ENCODE data around the gene KRTAP10-7. TPM values are rescaled to one million over a fixed set of nuclear protein-coding genes. Genes with fewer than 3 reads are reported as not detected.
A peak's percentile ranks its signal among the peaks of the same experiment; 100 is the strongest.

The KRTAP10-7 gene
- total RNA-seq, 1 experiment from 2014 or later: not detected

DNA sequence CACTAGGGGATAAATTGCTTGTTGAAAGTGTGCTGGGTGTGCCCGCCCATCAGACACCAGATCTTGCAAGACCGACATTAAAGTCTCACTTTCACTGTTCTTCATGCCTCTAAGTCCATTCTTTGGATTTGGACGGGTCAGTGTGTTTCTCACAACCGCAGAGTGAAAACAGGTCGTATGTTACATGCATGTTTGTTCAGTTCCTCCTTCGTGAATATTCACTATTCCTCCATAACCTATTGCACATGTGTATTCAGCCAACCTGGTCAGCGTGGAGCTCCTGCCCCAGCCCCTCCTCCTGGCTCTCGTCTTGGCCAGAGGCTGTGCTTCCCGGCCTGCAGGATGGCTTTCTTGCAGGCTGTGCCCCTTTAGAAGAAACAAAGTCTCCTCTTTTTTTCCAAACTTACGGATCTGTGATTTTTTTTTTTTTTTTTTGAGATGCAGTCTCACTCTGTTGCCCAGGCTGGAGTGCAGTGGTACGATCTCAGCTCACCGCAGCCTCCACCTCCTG is 5.9 kb upstream of the KRTAP10-7 start:
- no peak overlapping the region for H2BK15ac ChIP-seq (ENCODE audit: low read depth, low read length)
- no peak overlapping the region for H2BK12ac ChIP-seq (ENCODE audit: insufficient read length, low read depth, low read length)
- no peak overlapping the region for H3K4me2 ChIP-seq (ENCODE audit: insufficient read depth, insufficient read length, low read length)
- Mint-ChIP-seq H3K4me1 (peaks cover 48 to 49% of the 10 kb centered on the region in 2 experiments), H3K36me3 (ENCODE audit: insufficient read depth in 1 of 3, low read depth in 3 of 3) (0 out of 7 replicates have a peak, but pooled peaks cover 0 to 4% (median 0%) of the 10 kb centered on the region in 3 experiments), H3K27ac (peak overlapping the region in 1 of 3 experiments; percentile 60; a peak in 1 of 7 replicates), H3K4me3 (no peak overlapping the region), H3K9me3 (no peaks in the 10 kb centered on the region; a peak in 2 of 5 replicates), H3K27me3 (ENCODE audit: low read depth) (no peaks in the 10 kb centered on the region; the same call in none of the 2 replicates)
- no peak overlapping the region for H3K18ac ChIP-seq (ENCODE audit: insufficient read length, low read depth, low read length)
- H4K20me1 ChIP-seq (ENCODE audit: control insufficient read depth, insufficient read depth, insufficient read length): no peaks in the 10 kb centered on the region
- H3K23me2 ChIP-seq (ENCODE audit: insufficient read length, low read depth, low read length, poor library complexity, severe bottlenecking): no peaks in the 10 kb centered on the region
- no peak overlapping the region for H2AFZ ChIP-seq (ENCODE audit: low read length)
- H3K14ac ChIP-seq (ENCODE audit: insufficient read depth, low read length): no peak overlapping the region
- no peaks in the 10 kb centered on the region for H3K27me3 ChIP-seq (ENCODE audit: insufficient read depth, low read length)
- no peak overlapping the region for H3K56ac ChIP-seq (ENCODE audit: insufficient read length, low read depth, low read length)
- H4K8ac ChIP-seq (replicated peaks; ENCODE audit: insufficient read length, low read depth, low read length): no peak overlapping the region
- no peak overlapping the region for H4K5ac ChIP-seq (ENCODE audit: insufficient read length, low read depth, low read length)
- peak; percentile 24 for DNase-seq
- no peaks in the 10 kb centered on the region for H3K79me1 ChIP-seq (ENCODE audit: insufficient read depth, low read depth, low read length, poor library complexity, severe bottlenecking)
- H3K9ac ChIP-seq (ENCODE audit: extremely low read depth, insufficient read length, low read length): no peak overlapping the region
- H2BK5ac ChIP-seq (ENCODE audit: insufficient read length, low read length): no peak overlapping the region
- H3K4ac ChIP-seq (ENCODE audit: low read depth, low read length): no peak overlapping the region
- H3K79me2 ChIP-seq (ENCODE audit: insufficient read depth, low read length): no peaks in the 10 kb centered on the region
- no peak overlapping the region for H3T11ph ChIP-seq (ENCODE audit: low read length)
- H3K9me3 ChIP-seq (ENCODE audit: control insufficient read depth, low read depth, low read length): no peaks in the 10 kb centered on the region
- no peaks in the 10 kb centered on the region; the same call in 1 of the 2 replicates for H3K4me1 ChIP-seq (ENCODE audit: insufficient read depth, low read length)
- no peak overlapping the region for H2AK5ac ChIP-seq (ENCODE audit: insufficient read length, low read length)
- no peak overlapping the region for H2BK120ac ChIP-seq (ENCODE audit: low read depth, low read length, poor library complexity, severe bottlenecking)
- TF ChIP-seq, protein P1, sequence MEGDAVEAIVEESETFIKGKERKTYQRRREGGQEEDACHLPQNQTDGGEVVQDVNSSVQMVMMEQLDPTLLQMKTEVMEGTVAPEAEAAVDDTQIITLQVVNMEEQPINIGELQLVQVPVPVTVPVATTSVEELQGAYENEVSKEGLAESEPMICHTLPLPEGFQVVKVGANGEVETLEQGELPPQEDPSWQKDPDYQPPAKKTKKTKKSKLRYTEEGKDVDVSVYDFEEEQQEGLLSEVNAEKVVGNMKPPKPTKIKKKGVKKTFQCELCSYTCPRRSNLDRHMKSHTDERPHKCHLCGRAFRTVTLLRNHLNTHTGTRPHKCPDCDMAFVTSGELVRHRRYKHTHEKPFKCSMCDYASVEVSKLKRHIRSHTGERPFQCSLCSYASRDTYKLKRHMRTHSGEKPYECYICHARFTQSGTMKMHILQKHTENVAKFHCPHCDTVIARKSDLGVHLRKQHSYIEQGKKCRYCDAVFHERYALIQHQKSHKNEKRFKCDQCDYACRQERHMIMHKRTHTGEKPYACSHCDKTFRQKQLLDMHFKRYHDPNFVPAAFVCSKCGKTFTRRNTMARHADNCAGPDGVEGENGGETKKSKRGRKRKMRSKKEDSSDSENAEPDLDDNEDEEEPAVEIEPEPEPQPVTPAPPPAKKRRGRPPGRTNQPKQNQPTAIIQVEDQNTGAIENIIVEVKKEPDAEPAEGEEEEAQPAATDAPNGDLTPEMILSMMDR (conservative IDR thresholded peaks at IDR 0.05): no peak
- no peak overlapping the region for H3K23ac ChIP-seq (ENCODE audit: insufficient read length, low read depth, low read length)
- WGBS (ENCODE audit: extremely low coverage, insufficient read length, low lambda C conversion rate): no CpG with 5 or more reads among the region's 12 CpGs
- no peak overlapping the region for H3K27ac ChIP-seq (ENCODE audit: insufficient read length, low read depth, low read length)
- H4K91ac ChIP-seq (ENCODE audit: insufficient read length, low read depth, low read length): no peak overlapping the region
- no peak overlapping the region for H2BK20ac ChIP-seq (ENCODE audit: low read depth, low read length, poor library complexity, severe bottlenecking)

Data from H9 (cell line).